Myocyte (in vitro differentiated cells): ENCODE results near the gene FLII. TPM values are rescaled to one million over a fixed set of nuclear protein-coding genes. Genes with fewer than 3 reads are reported as not detected.

Experiments used
- DNase-seq: peaks from one replicate; pipeline ENCODE4 v3.0.0-alpha.2; 2012; ENCODE audit warnings: low read depth
- total RNA-seq: library from RNA; depleted of rRNA; stranded (reverse); fragments of >200 nt; gene quantifications from 2 replicates; pipeline ENCODE4 v1.2.3, GENCODE V29; 2014

FLII gene
- total RNA-seq, 1 donor from 2014 or later, result 558 TPM

- peak; percentile 96 for DNase-seq
Observed at GRCh38 chr17:18260332-18261145, 2.0 kb upstream of the FLII start, which contains the start of gene MIEF2. TSS of gene MIEF2 (plus strand) at chr17:18260662. CDS start at chr17:18262721, 2,059 bp downstream.

- peak; percentile 48 for DNase-seq
Observed at GRCh38 chr17:18259621-18260331, 1.2 kb upstream of the FLII start.

DNA sequence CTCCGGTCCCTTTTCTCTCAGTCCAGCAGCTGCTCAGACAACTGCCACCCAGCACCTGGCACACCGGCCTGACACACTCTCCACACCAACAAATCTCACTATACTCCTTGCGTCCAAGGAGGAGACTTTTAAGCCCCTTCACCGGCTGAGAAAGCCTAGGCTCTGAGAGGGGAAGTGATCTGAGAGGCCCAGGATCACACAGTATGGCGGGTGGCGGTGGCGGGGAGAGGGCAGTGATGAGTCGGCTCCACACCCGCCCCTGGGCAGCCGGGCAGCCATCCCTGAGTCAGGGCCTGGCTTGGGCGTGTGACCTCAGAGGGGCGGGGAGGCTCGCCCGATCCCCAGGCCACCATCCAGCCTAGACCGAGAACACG, 569 bp downstream of the FLII start:
- peak; percentile 89 for DNase-seq

DNA sequence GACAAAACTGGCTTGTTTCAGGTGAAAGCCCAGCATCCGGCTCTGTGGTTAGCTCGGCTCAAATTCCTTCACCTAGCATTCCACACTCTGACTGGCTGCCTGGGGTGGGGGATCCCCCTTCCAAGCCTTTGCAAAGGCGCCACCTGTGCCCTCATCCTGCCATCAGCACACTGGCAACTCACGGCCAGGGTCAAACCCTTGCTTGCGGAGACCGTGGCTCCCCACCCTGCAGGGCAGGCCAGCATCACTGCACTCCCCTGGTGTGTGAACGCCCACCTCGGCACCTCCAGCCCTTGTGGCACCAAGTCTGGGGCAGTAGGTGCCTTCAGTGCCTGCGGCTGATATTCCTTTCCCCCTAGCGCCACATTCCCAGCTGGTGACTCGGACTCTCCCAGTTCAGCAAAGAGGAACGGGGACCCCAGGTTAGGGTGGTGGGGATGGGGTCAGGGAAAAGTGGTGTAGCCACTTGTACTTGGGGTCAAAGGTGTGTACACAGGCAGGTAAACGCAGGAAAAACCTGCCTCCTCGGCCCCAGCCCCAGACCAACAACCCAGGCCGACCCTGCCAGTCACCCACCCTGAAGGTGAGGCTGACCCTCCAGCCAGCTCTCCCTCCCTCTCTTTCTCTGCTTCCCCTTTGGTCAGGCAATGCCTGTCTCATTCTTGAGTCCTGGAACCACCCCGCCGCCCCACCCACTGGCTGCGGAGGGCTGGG, 1.1 kb downstream of the FLII start:
- peak; percentile 11 for DNase-seq

- DNase-seq, result no peak
Observed at GRCh38 chr17:18256776-18257175, 1.8 kb downstream of the FLII start.

GRCh38 chr17:18256351-18256750, 2.2 kb downstream of the FLII start:
- DNase-seq, result peak; percentile 46

DNA sequence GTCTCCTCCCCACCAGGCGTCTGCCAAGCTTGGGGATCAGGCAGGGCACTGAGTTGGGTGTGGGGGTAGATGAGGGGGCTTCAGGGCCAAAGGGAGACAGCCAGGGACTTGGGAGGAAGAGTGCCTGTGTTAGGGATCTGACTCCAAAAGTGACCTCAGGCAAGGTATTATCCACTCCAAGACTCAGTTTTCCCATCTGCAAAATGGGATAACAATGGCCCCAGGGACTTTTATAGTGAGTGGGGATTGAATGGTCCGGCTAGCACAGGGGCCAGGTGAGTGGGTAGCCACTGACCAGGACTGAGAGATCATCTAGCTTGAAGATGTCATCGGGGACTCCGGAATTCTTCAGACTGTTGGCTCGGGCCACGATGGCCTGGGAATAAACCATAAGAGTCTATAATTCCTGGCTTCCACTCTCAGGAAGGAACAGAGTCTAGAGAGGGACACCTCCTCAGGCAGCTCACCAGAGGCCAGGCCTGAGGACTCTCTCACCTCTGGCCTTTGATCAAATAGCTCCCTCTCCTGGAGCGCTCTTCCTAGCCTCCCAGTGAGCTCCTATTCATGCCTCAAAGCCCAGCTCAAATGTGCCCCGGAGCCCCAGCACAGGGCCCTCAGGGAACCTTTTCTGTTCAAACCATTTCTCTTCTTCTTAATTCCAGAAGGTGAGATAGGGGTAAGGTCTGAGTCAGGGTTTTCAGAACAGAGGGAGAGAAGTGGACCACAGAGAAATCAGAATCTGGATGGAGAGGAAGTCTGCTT, 3.5 kb downstream of the FLII start:
- no peak for DNase-seq

GRCh38 chr17:18253947-18254821, 4.4 kb downstream of the FLII start:
- DNase-seq, result peak; percentile 27

GRCh38 chr17:18253187-18253884, 5.2 kb downstream of the FLII start:
- DNase-seq, result no peak

DNA sequence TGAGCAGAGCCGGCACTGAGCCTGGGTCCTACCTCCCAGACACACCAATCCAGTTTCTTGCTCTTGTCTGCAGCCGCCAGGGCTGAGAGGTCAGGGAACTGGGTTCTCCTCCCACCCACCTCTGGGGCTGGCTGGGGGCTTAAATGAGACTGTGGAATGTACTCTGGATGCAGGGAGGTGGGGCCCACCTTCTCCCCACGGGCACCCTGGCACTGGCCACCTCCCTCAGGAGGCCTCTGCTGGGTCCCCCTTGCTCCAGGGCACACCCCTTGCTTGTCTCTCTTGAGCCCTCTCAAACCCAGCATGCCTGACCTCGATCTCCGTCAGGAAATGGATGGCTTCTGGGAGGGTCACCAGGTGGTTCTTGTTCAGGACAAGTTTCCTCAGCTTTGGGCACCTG, 6.4 kb downstream of the FLII start:
- DNase-seq, result no peak

- DNase-seq, result no peak
Observed at GRCh38 chr17:18251204-18251603, 7.3 kb downstream of the FLII start.

DNA sequence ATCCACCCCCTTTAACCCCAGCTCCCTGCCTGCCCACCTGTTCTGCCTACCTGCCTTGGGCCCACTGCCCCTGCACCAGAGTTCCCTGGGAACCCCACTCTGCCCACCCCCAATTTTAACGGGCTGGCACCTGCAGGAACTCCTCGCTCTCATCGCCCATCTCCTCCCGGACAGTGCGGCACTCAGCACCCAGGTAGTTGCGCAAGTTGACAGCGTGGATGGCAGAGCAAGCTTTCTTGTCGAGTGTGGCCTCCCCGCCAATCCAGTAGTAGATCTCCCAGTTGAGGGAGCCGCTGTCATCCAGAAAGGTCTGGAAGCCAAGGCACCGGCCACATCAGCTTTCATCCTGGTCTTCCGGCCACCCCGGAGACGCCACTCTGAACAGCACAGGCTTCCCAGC, 7.8 kb downstream of the FLII start:
- no peak for DNase-seq

- no peak for DNase-seq
Observed at GRCh38 chr17:18250259-18250658, 8.3 kb downstream of the FLII start.

- DNase-seq, result no peak
Observed at GRCh38 chr17:18248811-18249210, 9.7 kb downstream of the FLII start.

DNA sequence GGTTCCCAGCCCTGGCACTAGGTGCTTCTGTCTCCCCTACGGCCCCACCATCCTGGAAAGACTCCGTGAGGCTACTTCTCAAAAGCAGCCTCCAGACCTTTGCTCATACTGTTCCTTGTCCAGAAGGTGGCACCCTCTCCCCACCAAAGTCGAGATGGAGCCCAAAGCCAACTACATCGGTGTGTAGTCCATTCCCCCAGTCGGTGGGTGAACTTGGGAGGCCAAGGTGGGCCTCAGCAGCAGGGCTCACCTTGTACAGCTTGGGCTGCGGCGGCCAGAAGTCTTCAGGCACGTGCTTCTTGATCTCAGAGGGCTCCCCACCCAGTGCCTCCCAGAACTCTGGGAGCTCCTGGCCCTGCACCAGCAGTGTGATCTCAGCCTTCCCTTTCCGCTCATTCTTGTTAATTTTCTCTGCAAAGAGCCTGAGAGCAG, 10.2 kb downstream of the FLII start:
- DNase-seq, result peak; percentile 61

GRCh38 chr17:18247613-18248001, 10.9 kb downstream of the FLII start:
- DNase-seq, result no peak

GRCh38 chr17:18246880-18247612, 11.5 kb downstream of the FLII start:
- DNase-seq, result no peak

DNA sequence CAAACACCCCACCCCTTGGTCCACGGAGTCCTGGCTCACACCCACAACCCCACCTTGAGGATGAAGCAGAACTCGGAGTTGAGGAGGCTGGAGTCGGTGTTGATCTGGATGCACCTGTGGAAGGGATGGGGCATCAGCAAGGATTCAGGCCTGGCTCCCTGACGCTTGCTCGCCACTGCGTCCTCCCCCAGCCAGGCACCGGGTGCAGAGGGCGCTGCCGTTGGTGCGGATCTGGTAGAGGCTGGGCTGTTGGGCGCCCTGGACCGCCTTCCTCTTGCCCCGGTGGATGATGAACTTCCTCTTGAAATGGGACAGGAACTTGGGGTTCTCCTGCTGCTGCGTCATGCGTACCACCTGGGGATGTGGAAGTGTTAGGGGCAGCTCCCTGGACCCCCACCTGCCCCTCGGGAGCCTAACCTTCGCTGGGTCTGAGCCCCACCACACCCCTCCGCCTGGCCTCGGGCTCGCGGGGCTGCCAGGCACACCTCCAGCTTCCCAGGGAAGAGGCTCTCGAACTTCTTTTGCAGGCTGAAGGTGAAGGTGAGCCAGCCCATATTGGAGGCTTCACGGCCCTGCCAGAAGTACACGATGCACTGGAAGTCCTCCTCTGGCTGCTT, 12.3 kb downstream of the FLII start:
- DNase-seq, result no peak
